Measurements from ENCODE around the gene DCANP1. TPM values are rescaled to one million over a fixed set of nuclear protein-coding genes. Genes with fewer than 3 reads are reported as not detected.

DCANP1 gene
- total RNA-seq, 1 donor from 2014 or later = not detected

DNA sequence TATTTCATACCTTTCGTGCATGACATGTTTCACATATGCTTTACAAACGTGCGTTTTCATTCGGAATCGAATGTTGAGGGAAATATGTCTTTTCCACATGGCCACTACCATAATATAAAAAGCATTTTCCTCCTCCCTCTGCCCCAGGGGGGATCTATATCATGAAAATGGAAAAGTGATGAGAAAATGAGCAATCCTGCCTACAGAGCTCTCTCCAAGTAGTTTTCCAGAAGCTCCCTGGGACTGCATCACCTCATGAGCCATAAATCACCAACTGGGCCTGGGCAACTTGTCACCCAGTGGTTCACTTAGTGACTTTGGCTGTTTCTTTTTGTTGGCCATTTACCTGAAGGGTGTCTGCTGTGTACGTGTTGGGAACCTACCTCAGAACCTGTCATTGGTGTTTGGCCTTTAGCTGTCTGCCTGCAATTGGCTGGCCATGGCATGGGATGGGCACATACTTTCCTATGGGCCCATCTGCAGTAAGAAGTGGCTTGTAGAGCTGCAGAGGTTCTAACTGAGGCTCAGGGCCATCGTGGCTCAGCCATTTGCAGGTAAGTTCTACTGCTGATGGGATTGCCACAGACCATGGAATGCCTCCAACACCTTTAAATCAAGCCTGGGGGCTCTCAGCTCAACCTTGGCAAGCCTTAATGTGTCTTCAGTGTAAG lies 14.5 kb upstream of the DCANP1 start:
- peak; percentile 26 for DNase-seq (ENCODE audit: missing footprints)
- intact Hi-C loops (cut with DNase I) = no loop called here

GRCh38 chr5:135460246-135461033 lies 13.3 kb upstream of the DCANP1 start:
- intact Hi-C loops (cut with DNase I) = no loop called here
- ATAC-seq = no peak
- peak; percentile 35 for DNase-seq (ENCODE audit: missing footprints)

More for the DNA sequence above, 14.5 kb upstream of the DCANP1 start:
- ATAC-seq = no peak

DNA sequence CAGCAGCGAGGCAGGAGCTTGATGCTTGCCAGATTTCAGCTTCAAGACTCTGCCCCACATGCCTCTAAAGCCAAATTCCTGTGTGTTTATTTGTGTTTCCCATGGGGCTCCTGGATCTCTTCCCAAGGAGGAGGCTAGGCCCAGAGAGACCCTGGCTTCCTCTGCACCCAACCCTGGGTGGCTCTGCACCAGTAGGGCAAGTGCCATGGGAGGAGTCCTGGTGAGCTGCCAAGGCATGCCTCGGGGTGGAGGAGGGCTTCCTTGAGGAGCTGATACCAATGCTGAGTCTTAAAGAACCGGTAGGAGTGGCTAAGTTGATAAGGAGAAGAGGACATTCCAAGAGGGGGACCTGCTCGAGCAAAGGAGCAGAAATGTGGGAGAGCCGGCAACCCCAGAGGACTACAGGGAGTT lies 11.8 kb upstream of the DCANP1 start:
- no peak for ATAC-seq

DNA sequence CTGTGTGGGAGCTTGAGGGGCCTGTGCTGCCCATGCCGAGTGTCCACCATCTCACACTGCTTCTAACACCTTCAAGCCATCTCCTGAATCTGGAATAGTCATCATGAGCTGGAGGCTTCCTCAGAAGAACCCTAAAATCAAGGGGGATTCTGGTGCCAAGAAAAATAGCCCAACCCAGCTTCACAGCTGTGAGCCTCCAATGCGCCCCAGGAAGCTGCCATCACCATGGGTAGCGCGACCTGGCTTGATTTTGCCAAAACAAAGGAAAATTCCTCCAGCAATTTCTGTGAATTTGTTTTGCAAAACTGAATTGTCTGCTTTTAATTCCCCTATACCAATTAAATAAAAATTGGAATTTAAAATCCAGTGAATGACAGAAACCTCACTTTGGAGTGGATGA lies 11.2 kb upstream of the DCANP1 start:
- DNase-seq (ENCODE audit: missing footprints) (no peak), ATAC-seq (no peak)
- intact Hi-C loops (cut with DNase I) = no loop called here

More for the DNA sequence above, 11.8 kb upstream of the DCANP1 start:
- intact Hi-C loops (cut with DNase I) = no loop called here
- peak; percentile 66 for DNase-seq (ENCODE audit: missing footprints)

DNA sequence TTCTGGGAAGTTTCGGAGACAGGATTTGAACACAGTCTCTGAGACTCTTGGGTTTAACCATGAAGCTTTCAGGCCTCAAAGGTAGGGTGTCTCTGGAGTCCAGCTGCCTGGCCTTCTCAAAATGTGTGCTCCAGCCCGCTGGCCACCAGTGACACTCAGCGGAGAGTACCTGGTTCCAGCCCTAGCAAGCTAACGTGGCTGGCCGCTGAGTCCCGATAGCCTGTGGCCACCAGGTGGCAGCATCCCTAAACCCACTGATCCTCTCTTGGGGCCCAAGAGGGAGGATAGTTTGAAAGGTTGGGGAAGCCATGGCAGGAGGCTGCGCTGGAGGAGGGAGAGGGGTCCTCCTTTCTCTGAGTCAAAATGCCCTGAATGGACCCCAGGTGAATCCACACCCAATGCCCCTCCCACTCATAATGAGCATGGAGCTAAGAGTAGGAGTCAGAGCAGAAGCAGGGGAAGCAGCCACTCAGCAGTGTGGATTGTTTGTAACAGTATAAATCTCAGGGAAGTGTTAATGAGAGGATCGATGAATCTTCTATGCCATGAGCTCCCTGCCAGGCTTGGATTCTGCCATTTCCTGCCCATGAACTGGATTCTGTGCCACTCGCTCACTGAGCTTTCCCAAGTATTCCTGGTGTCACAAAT lies 10.4 kb upstream of the DCANP1 start:
- ATAC-seq (peak; percentile 61), DNase-seq (ENCODE audit: missing footprints) (peak; percentile 83)
- intact Hi-C loops (cut with DNase I) = no loop called here

GRCh38 chr5:135456238-135457099 lies 9.3 kb upstream of the DCANP1 start:
- intact Hi-C loops (cut with DNase I) = no loop called here
- ATAC-seq = peak; percentile 65
- peak; percentile 75 for DNase-seq (ENCODE audit: missing footprints)

DNA sequence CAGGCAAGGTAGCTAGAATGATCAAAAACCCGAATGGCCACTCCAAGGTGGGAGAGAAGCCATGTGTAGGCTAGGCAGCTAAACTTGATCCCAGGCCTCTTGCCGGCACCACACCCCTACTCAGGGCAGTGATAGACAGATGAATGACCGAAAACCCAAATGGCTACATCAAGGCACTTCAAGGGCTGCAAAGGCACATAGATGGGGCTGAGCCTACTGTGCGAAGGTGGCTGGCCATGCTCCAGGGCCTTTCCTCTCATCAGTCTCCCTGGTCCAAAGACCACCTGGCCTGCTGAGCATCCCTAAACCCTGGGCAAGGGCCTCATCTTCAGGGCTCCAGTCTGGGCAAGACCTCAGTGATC lies 8.7 kb upstream of the DCANP1 start:
- ATAC-seq (no peak), DNase-seq (ENCODE audit: missing footprints) (peak; percentile 51)
- intact Hi-C loops (cut with DNase I) = no loop called here

GRCh38 chr5:135454946-135455345 lies 7.8 kb upstream of the DCANP1 start:
- intact Hi-C loops (cut with DNase I) = no loop called here
- DNase-seq (ENCODE audit: missing footprints) (no peak), ATAC-seq (no peak)

DNA sequence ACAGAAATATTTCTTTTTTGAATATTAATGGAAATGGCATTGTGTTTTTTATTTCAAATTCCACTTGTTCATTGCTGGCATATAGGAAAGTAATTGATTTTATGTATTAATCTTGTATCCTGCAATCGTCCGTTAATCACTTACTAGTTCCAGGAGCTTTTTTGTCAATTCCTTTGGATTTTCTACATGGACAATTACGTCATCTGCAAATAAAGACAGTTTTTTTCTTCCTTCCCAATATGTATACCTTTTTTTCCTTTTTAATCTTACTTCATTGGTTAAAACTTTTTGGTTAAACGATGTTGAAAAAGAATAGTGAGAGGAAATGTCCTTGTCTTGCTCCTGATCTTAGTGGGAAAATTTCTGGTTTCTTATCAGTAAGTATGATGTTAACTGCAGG lies 6.5 kb upstream of the DCANP1 start:
- DNase-seq (ENCODE audit: missing footprints) (no peak), ATAC-seq (no peak)
- intact Hi-C loops (cut with DNase I) = no loop called here

DNA sequence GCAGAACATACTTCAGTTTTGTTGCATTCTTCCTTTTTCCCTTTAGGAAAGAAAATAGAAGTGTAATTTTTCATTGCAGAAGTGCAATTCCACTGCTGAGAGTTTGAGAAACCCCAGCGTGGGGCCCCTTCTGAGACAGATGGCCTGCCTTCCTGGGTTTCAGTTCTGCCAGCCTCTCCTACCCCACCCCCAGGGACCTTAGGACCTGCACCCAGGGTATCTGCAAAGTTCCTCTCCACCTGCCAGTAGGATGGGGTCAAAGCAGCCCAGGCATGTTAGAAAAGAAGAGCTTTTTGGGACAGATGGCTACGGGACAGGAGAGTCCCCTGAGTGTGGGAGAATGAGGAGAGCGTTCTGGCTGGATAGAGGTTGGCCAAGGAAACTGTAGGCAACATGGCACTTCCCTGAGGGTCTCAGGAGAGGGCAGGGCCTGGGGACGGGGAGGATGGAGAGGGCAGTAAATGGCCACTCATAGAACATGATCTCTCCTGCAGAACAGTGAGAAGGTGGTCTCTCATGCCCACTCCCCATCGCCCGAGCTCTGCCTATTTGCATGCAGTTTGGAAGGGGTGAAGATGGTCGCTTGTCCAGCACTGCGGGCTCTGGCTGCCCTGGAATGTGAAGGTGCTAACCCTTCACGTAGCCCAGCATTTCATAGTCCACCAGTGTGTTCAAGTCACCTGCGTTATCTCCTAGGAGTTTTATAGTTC lies 5.3 kb upstream of the DCANP1 start, which contains the start of gene TIFAB:
Gene TIFAB, minus strand, starts transcription at position 31 of the 710 bp plus-strand sequence. CDS start 2,412 bp downstream, outside the sequence.
- intact Hi-C loops (cut with DNase I) = no loop called here
- DNase-seq (ENCODE audit: missing footprints) (peak; percentile 28), ATAC-seq (no peak)

DNA sequence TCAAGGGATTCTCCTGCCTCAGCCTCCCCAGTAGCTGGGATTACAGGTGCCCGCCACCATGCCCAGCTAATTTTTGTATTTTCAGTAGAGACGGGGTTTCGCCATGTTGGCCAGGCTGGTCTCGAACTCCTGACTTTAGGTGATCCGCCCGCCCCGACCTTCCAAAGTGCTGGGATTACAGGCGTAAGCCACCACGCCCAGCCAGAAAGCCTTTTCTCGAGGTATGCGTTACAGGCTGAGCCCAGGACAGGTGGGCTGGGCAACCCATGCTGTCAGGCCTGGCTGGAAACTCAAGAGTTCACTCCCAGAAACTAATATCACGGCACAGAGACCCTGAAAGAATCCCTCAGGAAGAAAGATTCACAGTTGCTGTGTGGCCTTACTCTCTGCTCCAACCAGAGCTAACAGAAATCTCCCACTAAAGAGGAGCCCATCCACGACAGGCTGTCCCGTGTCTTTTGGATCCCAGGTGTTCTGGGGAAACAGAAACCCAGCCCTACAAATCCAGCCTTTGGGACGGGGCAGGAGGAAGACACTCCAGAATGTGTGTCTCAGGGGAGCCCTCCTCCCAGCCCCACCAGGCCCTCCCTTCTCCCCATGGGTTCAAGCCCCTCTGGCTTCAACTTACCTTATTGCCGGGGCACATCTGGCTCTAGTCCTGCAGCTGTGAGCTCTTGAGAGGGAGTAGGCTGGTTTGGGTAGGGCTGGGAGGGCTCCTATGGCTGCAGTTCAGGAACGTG lies 4.6 kb upstream of the DCANP1 start:
- DNase-seq (ENCODE audit: missing footprints) (peak; percentile 50), ATAC-seq (no peak)
- intact Hi-C loops (cut with DNase I) = no loop called here

DNA sequence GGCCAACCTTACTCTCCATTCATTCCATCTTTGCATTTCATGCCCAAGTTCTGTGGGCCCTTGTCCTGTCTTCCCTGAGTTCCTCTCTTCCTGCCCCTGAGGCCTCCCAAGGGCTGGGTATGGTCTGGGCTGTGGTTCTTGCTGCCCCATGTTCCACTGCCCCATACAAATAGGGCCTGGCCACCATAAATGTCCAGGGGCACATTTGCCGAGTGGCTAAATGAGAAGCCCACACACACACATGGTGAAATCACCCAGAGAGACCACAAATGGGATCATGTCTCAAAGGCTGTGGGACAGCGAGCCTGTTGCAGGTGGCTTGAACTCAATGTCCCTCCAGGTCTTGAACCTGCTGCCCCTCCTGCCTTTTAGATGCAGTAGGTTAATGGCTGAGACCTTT lies 3.8 kb upstream of the DCANP1 start:
- DNase-seq (ENCODE audit: missing footprints) (peak; percentile 4), ATAC-seq (no peak)
- intact Hi-C loops (cut with DNase I) = no loop called here

- intact Hi-C loops (cut with DNase I) = no loop called here
- ATAC-seq (no peak), DNase-seq (ENCODE audit: missing footprints) (no peak)
These were observed 3.2 kb upstream of the DCANP1 start for GRCh38 chr5:135450336-135450735.

GRCh38 chr5:135449644-135450043 lies 2.5 kb upstream of the DCANP1 start:
- ATAC-seq (no peak), DNase-seq (ENCODE audit: missing footprints) (peak; percentile 55)
- intact Hi-C loops (cut with DNase I) = no loop called here

- ATAC-seq (no peak), DNase-seq (ENCODE audit: missing footprints) (no peak)
- intact Hi-C loops (cut with DNase I) = no loop called here
These were observed 1.8 kb upstream of the DCANP1 start for GRCh38 chr5:135448791-135449507.

DNA sequence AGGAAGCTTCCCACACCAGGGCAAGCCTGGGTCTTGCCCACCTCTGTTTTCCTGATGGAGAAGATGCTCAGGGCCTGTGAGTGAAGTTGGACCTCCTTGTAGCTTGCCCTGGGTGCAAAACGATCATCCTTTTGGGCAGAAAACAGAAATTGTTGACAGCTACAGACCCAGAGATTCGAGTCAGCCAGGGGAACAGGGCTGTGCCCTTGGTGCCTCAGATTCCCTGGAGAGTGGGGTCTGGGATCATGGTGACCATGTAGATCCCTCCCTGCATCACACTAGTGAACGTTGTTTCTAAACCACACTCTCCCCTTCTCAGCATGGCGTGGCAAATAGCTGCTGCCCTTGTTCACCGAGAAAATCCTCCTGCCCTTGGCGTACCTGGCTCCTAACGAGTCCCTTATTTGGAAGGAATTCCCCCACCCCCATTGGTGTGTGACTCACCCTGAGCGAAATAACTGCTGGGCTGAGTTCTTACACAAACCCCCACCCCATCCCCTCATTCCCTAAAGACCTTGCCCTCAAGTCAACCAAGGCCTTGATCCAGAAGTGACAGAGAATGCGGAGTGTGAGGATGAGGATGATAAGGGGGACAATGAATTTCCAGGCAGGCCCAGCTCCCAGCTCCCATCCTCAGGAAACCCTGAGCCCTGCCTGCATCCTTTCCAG lies 1.1 kb upstream of the DCANP1 start:
- ATAC-seq = no peak
- DNase-seq (ENCODE audit: missing footprints) = no peak
- intact Hi-C loops (cut with DNase I) = no loop called here

DNA sequence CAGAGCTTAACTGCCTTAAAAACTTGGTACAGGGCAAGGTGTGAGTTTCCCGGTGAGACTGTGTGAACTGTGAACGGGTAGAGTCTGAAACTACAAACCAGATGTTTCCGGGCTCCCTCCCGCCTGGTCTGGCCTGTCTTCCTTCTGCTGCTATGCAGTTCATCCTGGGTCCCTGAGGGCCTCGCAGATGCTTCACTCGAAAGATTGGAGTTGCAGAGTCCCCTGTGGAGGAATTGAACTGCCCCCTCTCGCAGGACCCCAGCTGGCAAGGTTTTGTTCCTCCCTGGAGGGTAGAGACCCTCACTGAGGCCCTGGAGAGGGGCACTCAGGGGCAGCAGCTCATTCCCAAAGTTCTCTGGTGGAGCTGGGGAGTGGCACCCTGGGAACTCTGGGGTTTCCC lies 533 bp downstream of the DCANP1 start:
- intact Hi-C loops (cut with DNase I) = no loop called here
- DNase-seq (ENCODE audit: missing footprints) = peak; percentile 26

More for the DNA sequence above, 533 bp downstream of the DCANP1 start:
- no peak for ATAC-seq
